DOHH2 (cell line): ENCODE data around the gene AUTS2.

Experiments
- H3F3A ChIP-seq: fragments of 200-600 bp; sonication (generic), shearing (Covaris generic); 2 replicates; pipeline ENCODE4 v1.6.0; 2016; ENCODE audit warnings: antibody characterized with exemption, mild to moderate bottlenecking; ENCODE audit not compliant: control insufficient read depth, insufficient read depth
- H3K27ac ChIP-seq: fragments of 200-600 bp; sonication (generic); 2 replicates; pipeline ENCODE4 v1.5.1; 2014; ENCODE audit warnings: low read depth, mild to moderate bottlenecking, low read length, moderate library complexity
- H3K27me3 ChIP-seq: fragments of 200-600 bp; sonication (generic); 2 replicates; pipeline ENCODE4 v1.6.1; 2014; ENCODE audit warnings: mild to moderate bottlenecking, low read length, mixed read lengths; ENCODE audit not compliant: control insufficient read depth
- H3K36me3 ChIP-seq: fragments of 200-600 bp; sonication (generic); 2 replicates; pipeline ENCODE4 v1.6.1; 2014; ENCODE audit warnings: mild to moderate bottlenecking, low read length, moderate library complexity, mixed read lengths; ENCODE audit not compliant: control insufficient read depth
- H3K4me1 ChIP-seq: fragments of 200-600 bp; sonication (generic); 2 replicates; pipeline ENCODE4 v1.6.1; 2014; ENCODE audit warnings: mild to moderate bottlenecking, low read length, mixed read lengths; ENCODE audit not compliant: control insufficient read depth
- H3K4me2 ChIP-seq: fragments of 200-600 bp; sonication (generic); 2 replicates; pipeline ENCODE4 v1.6.0; 2014; ENCODE audit warnings: mild to moderate bottlenecking, low read length, moderate library complexity
- H3K4me3 ChIP-seq: fragments of 200-600 bp; sonication (generic); 2 replicates; pipeline ENCODE4 v1.5.1; 2014; ENCODE audit warnings: mild to moderate bottlenecking, low read length, mixed read lengths
- H3K79me2 ChIP-seq: fragments of 200-600 bp; sonication (generic); 2 replicates; pipeline ENCODE4 v1.6.1; 2014; ENCODE audit warnings: mild to moderate bottlenecking, low read length, mixed read lengths; ENCODE audit not compliant: control insufficient read depth
- H3K9me2 ChIP-seq: fragments of 200-600 bp; sonication (generic); replicated peaks from 2 replicates; pipeline ENCODE4 v1.6.1; 2014; ENCODE audit warnings: mild to moderate bottlenecking, low read length, mixed read lengths; ENCODE audit not compliant: control insufficient read depth
- H3K9me3 ChIP-seq: fragments of 200-600 bp; sonication (generic); 2 replicates; pipeline ENCODE4 v1.6.1; 2014; ENCODE audit warnings: antibody characterized with exemption, low read length, mixed read lengths; ENCODE audit not compliant: control insufficient read depth, insufficient read depth
- H4K20me1 ChIP-seq: fragments of 200-600 bp; sonication (generic); 2 replicates; pipeline ENCODE4 v1.6.0; 2014; ENCODE audit warnings: low read depth, mild to moderate bottlenecking, antibody characterized with exemption, low read length, moderate library complexity; ENCODE audit not compliant: control insufficient read depth, insufficient read depth
- CTCF ChIP-seq: fragments of 200-600 bp; sonication (generic); IDR thresholded peaks from one replicate; pipeline ENCODE4 v1.5.1; 2014; ENCODE audit warnings: antibody characterized with exemption, mild to moderate bottlenecking, low read depth, low read length; ENCODE audit not compliant: poor library complexity, severe bottlenecking
- EZH2phosphoT487 ChIP-seq: fragments of 200-600 bp; sonication (generic); IDR thresholded peaks from 2 replicates; pipeline ENCODE4 v1.6.1; 2017; ENCODE audit warnings: borderline replicate concordance, mild to moderate bottlenecking, antibody characterized with exemption, low read length, moderate library complexity, mixed read lengths

Gene AUTS2

GRCh38 chr7:70460562-70460961 lies 862.3 kb downstream of the AUTS2 start:
- Histone ChIP-seq H3K36me3 (peaks cover 8% of the 10 kb centered on the region), H3K4me2 (no peak overlapping the region), H3K79me2 (peaks cover 8% of the 10 kb centered on the region), H3K27me3 (no peaks in the 10 kb centered on the region), H3K9me2 (no peaks in the 10 kb centered on the region), H3K27ac (no peak overlapping the region), H3F3A (peaks cover 28% of the 10 kb centered on the region), H3K4me1 (peaks cover 51% of the 10 kb centered on the region), H4K20me1 (no peaks in the 10 kb centered on the region), H3K4me3 (no peak overlapping the region; the same call in 1 of the 2 replicates), H3K9me3 (no peaks in the 10 kb centered on the region)
- TF ChIP-seq EZH2phosphoT487 (no peak), CTCF (no peak)

GRCh38 chr7:70463352-70463938 lies 865.2 kb downstream of the AUTS2 start:
- Histone ChIP-seq H3K4me3 (no peak overlapping the region), H3K9me3 (no peaks in the 10 kb centered on the region), H3K27me3 (no peaks in the 10 kb centered on the region), H3K79me2 (peaks cover 8% of the 10 kb centered on the region), H3K4me1 (peaks cover 23% of the 10 kb centered on the region), H3F3A (peaks cover 2% of the 10 kb centered on the region), H3K4me2 (no peak overlapping the region), H4K20me1 (no peaks in the 10 kb centered on the region), H3K9me2 (no peaks in the 10 kb centered on the region), H3K27ac (no peak overlapping the region), H3K36me3 (no peaks in the 10 kb centered on the region)
- TF ChIP-seq CTCF (no peak), EZH2phosphoT487 (no peak)

GRCh38 chr7:70466725-70467364 lies 868.6 kb downstream of the AUTS2 start:
- Histone ChIP-seq H3K79me2 (no peaks in the 10 kb centered on the region), H3K9me3 (no peaks in the 10 kb centered on the region), H3K4me3 (no peak overlapping the region), H3K9me2 (no peaks in the 10 kb centered on the region), H3K36me3 (no peaks in the 10 kb centered on the region), H3K4me1 (no peaks in the 10 kb centered on the region), H3F3A (no peaks in the 10 kb centered on the region), H3K27ac (no peak overlapping the region), H3K4me2 (no peak overlapping the region), H3K27me3 (no peaks in the 10 kb centered on the region), H4K20me1 (no peaks in the 10 kb centered on the region)
- TF ChIP-seq CTCF (no peak), EZH2phosphoT487 (no peak)
